ENCODE measurements around the gene ACACB.

Gene ACACB

DNA sequence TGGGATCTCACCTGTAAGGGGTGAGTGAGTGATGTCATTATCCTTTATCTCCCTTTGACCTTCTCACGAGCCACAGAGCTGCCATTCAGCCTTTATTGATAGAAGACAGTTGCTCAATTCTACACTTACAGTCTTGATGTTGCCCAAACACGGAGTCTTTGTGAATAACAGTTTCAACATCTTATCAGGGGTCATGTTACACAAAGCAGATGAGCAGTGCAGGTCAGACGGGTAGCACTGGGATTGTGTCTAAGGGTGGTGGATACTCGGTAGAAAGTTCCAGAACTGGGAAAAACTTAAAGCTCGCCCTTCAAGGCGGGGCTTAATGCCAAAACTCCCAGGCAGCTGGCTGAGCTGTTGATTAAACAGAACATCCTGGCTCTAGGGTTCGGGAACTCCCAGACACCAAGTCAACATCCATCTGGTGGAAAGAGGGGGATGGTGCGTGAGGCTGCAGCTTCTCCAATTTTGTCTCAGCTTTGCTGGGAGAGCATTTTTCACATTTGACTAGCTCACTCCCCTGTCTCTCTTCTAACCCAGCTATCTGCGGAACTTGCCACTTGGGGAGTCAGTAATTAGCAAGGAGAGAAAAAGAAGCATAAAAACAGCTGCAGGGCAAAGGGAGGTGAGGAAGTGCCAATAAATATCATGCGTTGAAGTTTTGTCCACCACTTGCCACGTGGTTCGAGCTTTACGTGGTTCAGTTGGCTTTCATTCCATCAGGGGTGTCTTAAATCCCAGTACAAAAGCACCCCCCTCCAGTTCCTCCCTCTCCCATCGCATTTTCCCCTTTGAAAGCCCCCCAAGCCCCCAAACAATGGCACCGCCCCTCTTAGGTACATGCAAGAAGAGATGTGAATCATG, 161.7 kb downstream of the ACACB start:
- peak; percentile 23 for DNase-seq (ENCODE audit: low read depth)

GRCh38 chr12:109278912-109279311, 162.5 kb downstream of the ACACB start:
- no peak for DNase-seq (ENCODE audit: low read depth)

DNA sequence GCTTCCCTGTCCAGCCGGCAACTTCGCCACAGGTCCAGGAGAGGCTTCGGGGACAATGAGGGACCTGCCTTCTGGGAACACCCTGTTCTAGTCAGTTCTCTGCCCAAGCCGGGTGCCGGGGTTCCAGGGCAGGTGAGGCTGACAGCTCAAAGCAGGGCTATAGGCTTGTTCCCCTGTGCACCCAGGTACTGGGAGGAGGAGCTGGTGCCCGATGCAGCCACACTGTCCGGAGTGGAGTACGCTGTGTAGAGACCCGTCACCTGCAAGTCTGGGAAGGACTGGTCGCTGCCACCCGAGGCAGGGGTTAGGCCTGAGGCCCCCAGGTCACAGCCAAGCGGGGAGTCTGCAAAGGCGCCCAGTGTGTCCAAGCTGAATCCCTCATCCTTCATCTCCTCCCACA, 163.1 kb downstream of the ACACB start:
- no peak for DNase-seq (ENCODE audit: low read depth)

DNA sequence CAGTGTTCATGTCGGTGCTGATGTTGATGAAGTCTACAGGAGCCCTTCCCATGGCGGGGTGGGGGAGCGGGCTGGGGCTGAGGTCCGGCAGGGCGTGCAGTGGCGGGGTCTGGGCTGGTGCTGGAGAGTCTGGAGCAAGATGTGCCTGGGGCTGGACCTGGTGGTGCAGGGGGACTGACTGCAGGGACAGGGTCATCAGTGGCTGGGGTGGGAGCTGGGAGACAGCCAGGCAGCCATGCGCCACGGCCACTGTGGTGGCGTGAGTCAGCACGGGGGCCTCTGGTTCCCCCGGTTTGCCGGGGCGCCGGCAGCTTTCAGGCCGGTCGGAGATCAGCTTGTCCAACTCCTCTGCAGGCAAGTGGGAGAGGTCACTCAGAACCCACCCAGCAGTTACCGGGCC, 165.1 kb downstream of the ACACB start:
- no peak for DNase-seq (ENCODE audit: low read depth)

- no peak for DNase-seq (ENCODE audit: low read depth)
Observed at GRCh38 chr12:109284392-109284791, 168.0 kb downstream of the ACACB start.

GRCh38 chr12:109286252-109286651, 169.9 kb downstream of the ACACB start:
- no peak for DNase-seq (ENCODE audit: low read depth)

GRCh38 chr12:109286652-109287051, 170.3 kb downstream of the ACACB start:
- no peak for DNase-seq (ENCODE audit: low read depth)

DNA sequence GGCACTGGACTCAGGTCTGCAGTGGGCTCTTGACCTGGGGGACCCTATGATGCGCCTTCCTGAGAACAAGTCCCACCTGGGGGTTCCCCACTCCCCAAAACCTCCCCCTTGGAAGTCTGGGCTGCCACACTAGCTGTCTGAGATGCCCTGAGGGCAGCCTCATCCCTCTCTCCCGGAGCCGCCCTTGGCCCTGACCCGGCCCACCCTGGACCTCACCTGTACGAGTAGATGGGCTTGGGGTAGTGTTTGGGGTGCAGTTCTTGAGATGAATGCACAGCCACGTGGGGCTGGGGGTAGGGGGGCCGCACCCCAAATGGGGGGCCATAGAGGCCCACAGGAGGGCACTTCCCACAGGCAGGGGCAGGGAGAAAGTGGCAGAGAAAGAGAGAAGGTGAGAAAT, 170.8 kb downstream of the ACACB start:
- no peak for DNase-seq (ENCODE audit: low read depth)

DNA sequence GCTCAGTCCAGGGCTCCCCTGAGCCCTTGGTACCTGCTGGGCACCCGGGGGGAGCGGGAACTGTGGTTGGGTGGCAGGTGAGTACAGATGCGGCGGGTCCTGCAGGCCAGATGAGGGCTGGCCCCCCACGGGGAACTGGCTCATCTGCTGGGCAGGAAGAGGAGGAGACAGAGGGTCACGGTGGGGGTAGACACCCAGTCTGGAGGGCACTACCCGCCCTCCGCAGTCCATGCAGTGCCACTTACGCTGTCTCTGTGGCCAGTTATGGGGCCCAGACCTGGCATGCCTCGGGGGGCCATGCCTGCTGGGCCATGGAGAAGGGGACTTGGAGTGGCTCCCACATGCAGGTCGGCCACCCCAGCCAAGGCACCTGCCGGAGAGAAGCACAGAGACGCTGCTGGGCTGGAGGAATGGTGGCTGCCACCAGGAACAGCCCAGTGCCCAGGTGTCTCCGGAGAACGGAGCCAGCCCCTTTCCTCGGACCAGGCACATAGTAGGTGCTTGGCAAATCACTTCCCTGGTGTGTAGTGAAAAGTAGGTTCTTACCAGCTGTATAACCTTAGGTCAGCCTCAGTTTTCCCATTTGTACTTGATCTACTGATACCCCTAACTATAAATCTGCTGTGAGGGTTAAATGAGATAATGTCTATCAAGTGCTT, 171.6 kb downstream of the ACACB start:
- DNase-seq (ENCODE audit: low read depth) = no peak

DNA sequence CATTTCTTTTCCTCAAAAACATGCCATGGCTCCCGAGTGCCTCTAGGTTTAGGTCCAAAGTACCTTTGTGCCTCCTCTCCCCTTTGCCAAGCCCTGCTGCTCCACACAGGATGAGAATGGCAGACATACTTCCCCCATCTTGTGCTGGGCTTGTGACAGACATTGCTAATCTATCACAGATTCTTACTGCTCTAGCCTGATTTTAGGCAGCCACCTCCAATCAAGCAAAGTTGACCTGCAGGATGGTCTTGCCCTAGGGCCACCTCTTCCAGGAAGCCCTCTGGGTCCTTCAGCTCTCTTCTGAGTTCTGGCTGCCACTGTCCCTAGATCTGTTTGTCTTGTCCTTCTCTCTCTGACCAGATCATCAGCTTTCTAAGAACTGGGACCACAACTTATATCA, 172.2 kb downstream of the ACACB start:
- DNase-seq (ENCODE audit: low read depth) = no peak

DNA sequence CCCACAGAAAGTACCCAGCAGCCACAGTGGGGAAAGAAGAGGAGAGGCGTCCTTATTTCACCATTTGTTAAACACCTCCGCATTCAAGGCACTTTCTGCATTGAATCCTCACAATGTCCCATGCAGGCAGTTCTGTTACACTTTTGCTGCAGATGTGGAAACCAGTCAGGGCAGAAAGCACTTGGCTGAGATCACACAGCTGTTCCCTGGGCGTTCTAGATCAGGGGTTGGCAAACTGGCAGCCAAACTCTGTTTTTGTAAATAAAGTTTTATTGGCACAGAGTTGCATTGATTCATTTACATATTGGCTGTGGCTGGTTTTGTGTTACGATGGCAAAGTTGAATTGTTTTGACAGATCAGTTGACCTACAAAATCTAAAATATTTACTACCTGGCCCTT, 172.6 kb downstream of the ACACB start:
- DNase-seq (ENCODE audit: low read depth) = no peak

DNA sequence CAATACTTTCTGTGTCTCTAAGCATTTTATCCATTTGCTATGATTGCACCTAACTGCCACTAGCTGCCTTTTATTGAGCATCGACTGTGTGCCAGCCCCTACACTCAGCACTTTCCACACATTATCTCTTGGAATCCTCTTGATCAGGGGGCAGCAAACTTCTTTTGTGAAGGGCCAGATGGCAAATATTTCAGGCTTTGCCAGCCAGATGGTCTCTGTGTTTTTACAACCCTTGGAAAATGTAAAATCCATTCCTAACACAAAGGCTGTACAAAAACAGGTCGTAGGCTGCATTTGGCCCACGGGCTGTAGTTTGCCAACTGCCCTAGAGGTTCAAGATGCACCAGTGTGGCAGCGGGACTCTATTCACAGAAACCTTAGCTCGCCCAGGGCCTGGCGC, 173.2 kb downstream of the ACACB start:
- DNase-seq (ENCODE audit: low read depth) = no peak

DNA sequence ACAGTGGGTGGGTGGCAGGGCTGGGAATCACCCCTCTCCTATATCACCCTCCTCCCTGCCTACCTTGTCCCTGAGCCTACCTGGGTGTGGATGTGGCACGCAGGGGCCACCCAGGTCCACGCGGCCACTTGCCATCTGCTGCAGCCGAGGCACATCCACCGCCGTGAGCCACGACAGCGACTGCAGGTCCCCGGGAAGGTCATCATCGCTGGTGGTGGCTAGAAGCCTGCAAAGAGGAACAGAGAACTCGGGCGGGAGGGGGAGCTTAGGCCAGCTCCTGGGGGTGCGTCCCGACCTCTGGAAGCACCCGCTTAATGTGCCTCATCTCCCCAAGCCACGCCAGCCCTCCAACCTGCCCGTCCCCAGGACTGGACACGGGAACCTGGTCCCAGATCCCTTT, 173.7 kb downstream of the ACACB start:
- DNase-seq (ENCODE audit: low read depth) = no peak

DNA sequence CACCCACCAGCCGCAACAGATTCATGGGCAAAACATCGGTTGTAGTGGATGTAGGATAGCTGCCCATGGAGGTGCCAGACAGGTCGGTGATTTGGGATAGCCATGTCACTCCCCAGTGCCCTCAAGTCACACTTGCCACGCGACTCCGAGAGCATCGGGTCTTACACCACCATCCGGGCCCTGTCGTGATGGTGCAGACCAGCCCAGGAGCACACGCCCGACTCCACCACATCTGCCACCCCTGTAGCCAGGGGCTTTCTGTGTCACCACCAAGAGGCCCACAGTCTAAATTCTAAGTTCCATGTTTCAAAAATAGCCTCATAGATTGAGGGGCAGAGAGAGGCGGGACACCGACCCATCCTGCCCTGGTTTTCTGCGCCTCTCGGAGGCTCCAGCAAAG, 174.7 kb downstream of the ACACB start:
- no peak for DNase-seq (ENCODE audit: low read depth)

DNA sequence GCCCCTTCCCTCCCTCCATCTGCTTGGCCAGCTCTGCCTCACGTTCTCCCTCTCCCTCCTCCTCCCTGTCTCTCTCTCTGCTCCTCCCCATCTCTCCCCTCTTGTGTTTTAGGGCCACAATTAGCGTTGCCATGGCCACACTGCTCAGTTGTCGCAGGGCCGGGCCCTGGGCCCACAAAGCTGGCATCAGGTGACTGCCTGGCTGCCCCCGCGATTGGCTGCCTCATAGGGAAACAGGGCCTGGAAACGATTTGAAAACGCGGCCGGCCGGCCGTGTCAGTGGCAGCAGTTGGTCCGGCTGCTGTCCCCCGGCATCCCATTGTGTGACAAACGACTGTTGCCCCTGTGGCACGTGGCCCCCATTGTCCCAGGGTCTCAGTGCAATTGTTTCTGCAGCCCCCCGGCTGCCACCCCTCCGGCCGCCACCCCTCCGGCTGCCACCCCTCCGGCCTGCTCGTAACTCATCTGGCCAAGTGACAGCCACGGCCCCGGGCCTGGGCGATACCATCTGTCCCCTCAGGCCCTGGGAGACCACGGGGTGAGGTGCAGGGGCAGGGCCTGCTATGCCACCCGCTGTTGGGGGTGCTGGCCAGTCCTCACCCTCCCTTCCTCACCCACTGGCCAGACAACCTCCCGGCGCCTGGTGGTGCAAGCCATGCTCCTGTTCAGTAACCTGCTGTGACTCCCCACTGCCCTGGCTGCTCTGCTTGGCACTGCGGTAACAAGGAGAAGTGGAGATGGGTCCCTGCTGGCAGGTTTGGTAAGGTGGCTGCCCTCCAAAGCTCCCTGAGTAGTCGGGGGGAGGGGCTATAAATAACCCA, 175.3 kb downstream of the ACACB start:
- DNase-seq (ENCODE audit: low read depth) = peak; percentile 41

GRCh38 chr12:109292342-109292711, 175.9 kb downstream of the ACACB start:
- no peak for DNase-seq (ENCODE audit: low read depth)

- DNase-seq (ENCODE audit: low read depth) = no peak
Observed at GRCh38 chr12:109293106-109293505, 176.7 kb downstream of the ACACB start.

DNA sequence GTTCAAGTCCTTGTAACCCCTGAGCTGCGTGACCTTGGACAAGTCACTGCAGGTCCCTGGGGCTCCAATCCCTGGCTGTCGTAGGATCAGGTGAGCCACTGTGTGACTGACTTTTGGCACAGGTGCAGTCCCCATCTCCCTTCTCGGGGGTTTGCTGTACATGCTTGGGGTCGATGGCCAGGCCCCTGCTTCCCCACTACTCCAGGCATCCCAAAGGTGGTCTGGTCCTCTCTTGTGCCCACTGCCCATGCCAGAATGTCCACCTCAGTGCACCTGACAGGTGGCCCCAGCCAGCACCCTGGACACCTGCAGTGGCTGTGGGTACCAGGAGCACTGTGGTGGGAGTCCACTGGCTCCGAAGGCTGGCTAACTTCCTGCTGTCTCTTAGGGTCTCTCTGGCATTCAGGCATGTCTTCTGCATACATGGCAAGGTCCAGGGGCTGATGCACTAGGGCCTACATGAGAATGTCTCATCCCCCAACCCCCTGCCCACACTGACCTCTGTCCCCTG, 178.0 kb downstream of the ACACB start:
- no peak for DNase-seq (ENCODE audit: low read depth)

DNA sequence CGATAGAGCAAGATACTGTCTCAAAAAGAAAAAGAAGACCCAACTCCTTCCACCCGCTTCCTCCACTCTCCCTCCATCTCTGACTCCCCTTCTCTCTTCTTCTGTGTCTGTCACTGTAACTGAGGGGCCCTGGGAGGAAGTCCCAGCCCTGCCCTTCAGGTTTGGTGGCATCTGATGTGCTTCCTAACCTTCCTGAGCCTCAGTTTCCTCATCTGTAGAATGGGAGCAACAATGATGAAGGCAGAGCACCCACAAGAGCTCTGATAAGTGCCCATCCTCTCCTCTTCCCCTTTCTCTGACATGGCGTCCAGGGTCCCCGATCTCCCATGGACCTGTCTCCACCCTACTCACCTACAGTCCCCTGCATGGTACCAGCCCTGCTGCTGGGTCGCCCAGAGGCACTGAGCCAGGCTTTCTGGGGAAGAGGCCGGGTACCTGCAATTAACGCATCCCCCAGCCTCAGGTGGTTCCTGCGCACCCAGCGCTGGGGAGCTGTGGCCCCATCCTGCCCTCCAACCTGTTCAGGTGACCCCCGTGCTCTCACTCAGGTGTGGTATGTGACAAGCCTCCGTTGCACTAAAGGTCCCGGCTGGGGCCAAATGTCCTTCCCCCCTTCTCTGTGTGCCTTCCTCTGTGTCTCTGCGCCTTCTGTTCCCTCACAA, 179.5 kb downstream of the ACACB start:
- DNase-seq (ENCODE audit: low read depth) = no peak

DNA sequence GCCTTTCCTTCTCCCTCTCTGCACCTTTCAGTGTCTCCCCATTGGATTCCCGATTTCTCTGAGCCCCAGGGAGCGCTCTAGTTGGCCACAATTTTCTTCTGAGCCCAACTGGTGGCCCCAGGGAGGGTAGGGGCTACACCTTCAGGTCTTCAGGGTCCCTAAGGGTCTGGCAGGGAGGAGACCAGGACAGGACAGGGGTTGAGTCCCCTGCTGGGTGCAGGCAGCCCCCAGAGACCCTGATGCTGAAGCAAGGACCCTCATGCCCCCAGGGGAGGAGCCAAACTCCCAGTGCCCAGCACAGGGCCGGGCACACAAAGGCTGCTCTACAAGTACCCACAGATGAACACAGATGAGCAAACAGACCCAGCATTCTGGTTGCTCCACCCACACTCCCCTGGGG, 180.0 kb downstream of the ACACB start:
- no peak for DNase-seq (ENCODE audit: low read depth)

DNA sequence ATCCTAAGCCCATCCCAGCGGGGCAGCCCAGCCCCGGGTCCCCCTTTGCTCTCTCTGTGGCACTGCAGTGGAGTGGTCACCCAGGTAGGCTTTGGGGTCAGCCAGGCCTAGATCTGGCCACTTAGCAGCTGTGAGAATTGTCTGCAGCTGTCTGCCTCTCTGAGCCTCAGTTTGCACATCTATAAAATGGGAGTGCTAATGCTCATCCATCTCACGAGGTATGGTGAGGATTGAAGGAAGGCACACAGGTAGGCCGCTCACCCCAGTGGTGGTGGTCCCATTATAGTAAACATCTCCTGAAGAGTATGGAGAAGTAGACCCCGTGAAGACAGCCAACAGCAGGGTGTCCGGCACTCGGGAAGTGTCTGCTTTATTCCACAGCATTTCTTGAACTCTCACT, 183.5 kb downstream of the ACACB start:
- DNase-seq (ENCODE audit: low read depth) = no peak

- no peak for DNase-seq (ENCODE audit: low read depth)
Observed at GRCh38 chr12:109301643-109302168, 185.3 kb downstream of the ACACB start.

Data from EH (cell line).